ENCODE results near the gene ARHGEF26. TPM values are rescaled to one million over a fixed set of nuclear protein-coding genes. Genes with fewer than 3 reads are reported as not detected.
A peak's percentile ranks its signal among the peaks of the same experiment; 100 is the strongest.

The ARHGEF26 gene
- total RNA-seq, 4 donors from 2014 or later: 124 to 158 (median 132) TPM

DNA sequence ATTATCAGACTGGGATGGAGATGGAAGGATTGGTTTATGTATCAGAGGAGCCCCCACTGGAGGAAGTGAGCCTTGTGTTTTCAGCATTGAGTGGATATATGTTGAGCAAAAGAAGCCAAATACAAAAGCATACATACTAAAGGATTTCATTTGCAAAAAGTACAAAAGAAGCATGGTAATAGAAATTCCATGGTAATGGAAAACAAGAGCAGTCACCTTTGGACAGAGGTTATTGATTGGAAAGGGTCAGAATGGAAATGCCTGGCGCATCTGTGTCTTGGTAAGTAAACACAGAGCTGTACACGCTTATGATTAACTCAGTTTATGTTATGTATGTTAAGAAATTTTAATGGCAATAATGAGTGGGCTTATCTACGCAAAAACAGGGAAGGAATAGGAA is 130.4 kb downstream of the ARHGEF26 start:
- no peak for DNase-seq (ENCODE audit: extremely low spot score)
- Histone ChIP-seq H3K27ac (replicated peaks in 1 of 4) (no peak overlapping the region), H3K27me3 (no peaks in the 10 kb centered on the region), H3K9me3 (no peaks in the 10 kb centered on the region), H3K36me3 (peaks cover 0 to 55% (median 25%) of the 10 kb centered on the region in 4 donors), H3K4me3 (no peak overlapping the region), H3K4me1 (peaks cover 5 to 37% (median 30%) of the 10 kb centered on the region in 4 donors)
- TF ChIP-seq POLR2AphosphoS5 (IDR thresholded peaks at IDR 0.05) (no peak), EP300 (IDR thresholded peaks at IDR 0.05) (no peak), POLR2A (IDR thresholded peaks at IDR 0.05; ENCODE audit: low read depth) (no peak)
- TF ChIP-seq, protein P1, sequence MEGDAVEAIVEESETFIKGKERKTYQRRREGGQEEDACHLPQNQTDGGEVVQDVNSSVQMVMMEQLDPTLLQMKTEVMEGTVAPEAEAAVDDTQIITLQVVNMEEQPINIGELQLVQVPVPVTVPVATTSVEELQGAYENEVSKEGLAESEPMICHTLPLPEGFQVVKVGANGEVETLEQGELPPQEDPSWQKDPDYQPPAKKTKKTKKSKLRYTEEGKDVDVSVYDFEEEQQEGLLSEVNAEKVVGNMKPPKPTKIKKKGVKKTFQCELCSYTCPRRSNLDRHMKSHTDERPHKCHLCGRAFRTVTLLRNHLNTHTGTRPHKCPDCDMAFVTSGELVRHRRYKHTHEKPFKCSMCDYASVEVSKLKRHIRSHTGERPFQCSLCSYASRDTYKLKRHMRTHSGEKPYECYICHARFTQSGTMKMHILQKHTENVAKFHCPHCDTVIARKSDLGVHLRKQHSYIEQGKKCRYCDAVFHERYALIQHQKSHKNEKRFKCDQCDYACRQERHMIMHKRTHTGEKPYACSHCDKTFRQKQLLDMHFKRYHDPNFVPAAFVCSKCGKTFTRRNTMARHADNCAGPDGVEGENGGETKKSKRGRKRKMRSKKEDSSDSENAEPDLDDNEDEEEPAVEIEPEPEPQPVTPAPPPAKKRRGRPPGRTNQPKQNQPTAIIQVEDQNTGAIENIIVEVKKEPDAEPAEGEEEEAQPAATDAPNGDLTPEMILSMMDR (IDR thresholded peaks at IDR 0.05): no peak
- WGBS: 88% methylated on average over 3 of the region's 3 CpGs
- intact Hi-C loops (cut with DNase I): loop anchor here (5.0 kb wide), 3 partner anchors 129 to 254 kb away; partner anchors contain the start of gene ARHGEF26

- DNase-seq (ENCODE audit: extremely low spot score): peak; percentile 97
- Histone ChIP-seq H3K4me3 (peak overlapping the region in 3 of 4 donors; percentile 11 to 14 (median 11)), H3K27ac (replicated peaks in 1 of 4) (peak overlapping the region in 3 of 4 donors; percentile 24 to 38 (median 37)), H3K4me1 (peaks cover 0 to 37% (median 32%) of the 10 kb centered on the region in 4 donors), H3K9me3 (no peaks in the 10 kb centered on the region), H3K27me3 (no peaks in the 10 kb centered on the region), H3K36me3 (peaks cover 8 to 68% (median 35%) of the 10 kb centered on the region in 4 donors)
- TF ChIP-seq, protein P1 (IDR thresholded peaks at IDR 0.05): peak; percentile 81 to 92 (median 89)
- TF ChIP-seq EP300 (IDR thresholded peaks at IDR 0.05) (no peak), POLR2A (IDR thresholded peaks at IDR 0.05; ENCODE audit: low read depth) (no peak), POLR2AphosphoS5 (IDR thresholded peaks at IDR 0.05) (peak; percentile 65 to 69)
- intact Hi-C loops (cut with DNase I): loop anchor here (5.0 kb wide), 3 partner anchors 131 to 256 kb away; partner anchors contain the start of gene ARHGEF26
- WGBS: 8% methylated on average over 11 of the region's 11 CpGs
These were observed 131.8 kb downstream of the ARHGEF26 start for GRCh38 chr3:154252759-154253638.

DNA sequence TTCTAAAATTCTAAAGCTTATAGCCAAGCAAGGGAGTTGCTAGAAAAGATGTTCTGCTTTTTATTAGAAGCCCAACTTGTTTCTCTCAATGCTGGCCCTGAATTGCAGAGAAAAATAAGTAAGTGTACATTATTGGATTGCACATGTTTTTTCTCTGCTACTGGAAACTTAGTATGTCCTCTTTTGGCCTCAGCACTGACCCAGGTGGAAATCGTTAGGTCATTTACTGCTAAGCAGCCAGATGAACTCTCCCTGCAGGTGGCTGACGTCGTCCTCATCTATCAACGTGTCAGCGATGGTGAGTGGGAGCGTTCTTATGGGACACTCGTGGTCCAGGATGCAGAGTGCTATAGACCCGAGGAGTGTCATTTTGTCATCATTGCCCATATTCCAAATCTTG is 133.3 kb downstream of the ARHGEF26 start:
- peaks cover 23 to 76% (median 46%) of the 10 kb centered on the region in 4 donors for H3K36me3 ChIP-seq
- no peak overlapping the region for H3K27ac ChIP-seq (replicated peaks in 1 of 4)
- H3K27me3 ChIP-seq: no peaks in the 10 kb centered on the region
- H3K4me1 ChIP-seq: peaks cover 0 to 37% (median 32%) of the 10 kb centered on the region in 4 donors
- H3K4me3 ChIP-seq: no peak overlapping the region
- no peaks in the 10 kb centered on the region for H3K9me3 ChIP-seq
- DNase-seq (ENCODE audit: extremely low spot score): no peak
- TF ChIP-seq, protein P1 (IDR thresholded peaks at IDR 0.05): no peak
- TF ChIP-seq EP300 (IDR thresholded peaks at IDR 0.05) (no peak), POLR2A (IDR thresholded peaks at IDR 0.05; ENCODE audit: low read depth) (no peak)
- WGBS: 59% methylated on average over 8 of the region's 8 CpGs
- intact Hi-C loops (cut with DNase I): loop anchor here (5.0 kb wide), 3 partner anchors 132 to 257 kb away; partner anchors contain the start of gene ARHGEF26

- WGBS: 73% methylated on average over 2 of the region's 2 CpGs
These were observed 152.2 kb downstream of the ARHGEF26 start for GRCh38 chr3:154273381-154273780.

More at GRCh38 chr3:154273381-154273780, 152.2 kb downstream of the ARHGEF26 start:
- Histone ChIP-seq H3K9me3 (no peaks in the 10 kb centered on the region), H3K36me3 (peaks cover 16 to 62% (median 41%) of the 10 kb centered on the region in 4 donors), H3K4me3 (no peak overlapping the region), H3K4me1 (peaks cover 0 to 17% (median 10%) of the 10 kb centered on the region in 4 donors), H3K27me3 (no peaks in the 10 kb centered on the region), H3K27ac (replicated peaks in 1 of 4) (peak overlapping the region in 1 of 4 donors; percentile 2)
- intact Hi-C loops (cut with DNase I): no loop called here
- DNase-seq (ENCODE audit: extremely low spot score): no peak
- TF ChIP-seq POLR2AphosphoS5 (IDR thresholded peaks at IDR 0.05) (no peak), EP300 (IDR thresholded peaks at IDR 0.05) (no peak), POLR2A (IDR thresholded peaks at IDR 0.05; ENCODE audit: low read depth) (no peak)
- TF ChIP-seq, protein P1 (IDR thresholded peaks at IDR 0.05): no peak
